Stimulated activated naive B cell treated with anti-CD40 and anti-IgM and Interleukin-4, amounts not matched to agents 10 μg/mL and 1 μg/mL and 100 μg/mL, for 72 hours (primary cell): ENCODE measurements around the gene MEG3.
A peak's percentile ranks its signal among the peaks of the same experiment; 100 is the strongest.

Source experiments
- ATAC-seq, 2 donors: fragments of 150-1000 bp; cut with Tn5 transposase; replicated peaks; 2 replicates each; pipeline ENCODE4 v1.10.0; 2021; ENCODE audit warnings: moderate library complexity in 1 of 2
- DNase-seq: peaks from one replicate; pipeline ENCODE4 v3.0.0; 2021
- H3K27ac Mint-ChIP-seq: one replicate; pipeline ENCODE4 v1.8.0; 2022; ENCODE audit warnings: mild to moderate bottlenecking, mixed read lengths
- H3K27me3 Mint-ChIP-seq, 2 donors: one replicate each; pipeline ENCODE4 v1.8.0; 2022; ENCODE audit warnings: mixed read lengths in 2 of 2
- H3K36me3 Mint-ChIP-seq, 2 donors: one replicate each; pipeline ENCODE4 v1.8.0; 2022; ENCODE audit warnings: mixed read lengths in 2 of 2, mild to moderate bottlenecking in 1 of 2
- H3K4me1 Mint-ChIP-seq, 2 donors: one replicate each; pipeline ENCODE4 v1.8.0; 2022; ENCODE audit warnings: mixed read lengths in 2 of 2, mild to moderate bottlenecking in 1 of 2
- H3K4me3 Mint-ChIP-seq, 2 donors: one replicate each; pipeline ENCODE4 v1.8.0; 2022; ENCODE audit warnings: mild to moderate bottlenecking in 2 of 2, mixed read lengths in 2 of 2, moderate library complexity in 1 of 2
- H3K9me3 Mint-ChIP-seq, 2 donors: one replicate each; pipeline ENCODE4 v1.8.0; 2022; ENCODE audit warnings: mixed read lengths in 2 of 2, mild to moderate bottlenecking in 1 of 2

The MEG3 gene

GRCh38 chr14:100838493-100839314 lies 12.8 kb downstream of the MEG3 start:
- ATAC-seq (no peak), DNase-seq (no peak)
- Mint-ChIP-seq H3K36me3 (no peaks in the 10 kb centered on the region), H3K4me3 (no peak overlapping the region), H3K27me3 (peaks cover 12 to 13% of the 10 kb centered on the region in 2 donors), H3K9me3 (no peaks in the 10 kb centered on the region), H3K4me1 (no peaks in the 10 kb centered on the region), H3K27ac (no peak overlapping the region)

GRCh38 chr14:100839315-100839585 lies 13.3 kb downstream of the MEG3 start:
- H3K27ac Mint-ChIP-seq, result no peak overlapping the region
- no peaks in the 10 kb centered on the region for H3K9me3 Mint-ChIP-seq
- H3K4me1 Mint-ChIP-seq, result no peaks in the 10 kb centered on the region
- DNase-seq (no peak), ATAC-seq (no peak)
- H3K4me3 Mint-ChIP-seq, result no peak overlapping the region
- no peaks in the 10 kb centered on the region for H3K36me3 Mint-ChIP-seq
- H3K27me3 Mint-ChIP-seq, result peaks cover 12 to 13% of the 10 kb centered on the region in 2 donors

DNA sequence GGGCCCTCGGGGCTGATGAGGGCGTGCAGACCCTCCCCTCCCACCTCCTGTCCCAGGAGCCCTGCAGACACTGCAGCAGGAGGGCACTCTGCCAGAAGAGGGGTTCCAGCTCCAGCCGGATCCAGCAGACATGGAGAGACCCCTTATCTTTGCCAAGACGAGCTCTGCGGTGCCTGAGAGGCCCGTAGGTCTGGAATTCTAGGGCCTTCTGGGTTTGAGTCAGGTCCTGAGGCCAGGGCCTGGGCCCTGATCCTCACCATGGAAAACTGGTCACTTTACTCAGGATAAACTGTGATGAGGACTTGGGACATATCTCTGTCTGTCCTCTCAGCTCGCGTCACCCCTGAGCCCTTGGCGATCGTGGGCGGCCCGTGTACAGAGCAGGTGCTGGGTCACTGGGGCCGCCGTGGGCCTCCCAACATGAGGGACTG lies 13.8 kb downstream of the MEG3 start:
- DNase-seq (no peak), ATAC-seq (no peak)
- no peak overlapping the region for H3K4me3 Mint-ChIP-seq
- H3K27me3 Mint-ChIP-seq, result peaks cover 12 to 13% of the 10 kb centered on the region in 2 donors
- H3K4me1 Mint-ChIP-seq, result no peaks in the 10 kb centered on the region
- no peaks in the 10 kb centered on the region for H3K36me3 Mint-ChIP-seq
- no peak overlapping the region for H3K27ac Mint-ChIP-seq
- no peaks in the 10 kb centered on the region for H3K9me3 Mint-ChIP-seq

DNA sequence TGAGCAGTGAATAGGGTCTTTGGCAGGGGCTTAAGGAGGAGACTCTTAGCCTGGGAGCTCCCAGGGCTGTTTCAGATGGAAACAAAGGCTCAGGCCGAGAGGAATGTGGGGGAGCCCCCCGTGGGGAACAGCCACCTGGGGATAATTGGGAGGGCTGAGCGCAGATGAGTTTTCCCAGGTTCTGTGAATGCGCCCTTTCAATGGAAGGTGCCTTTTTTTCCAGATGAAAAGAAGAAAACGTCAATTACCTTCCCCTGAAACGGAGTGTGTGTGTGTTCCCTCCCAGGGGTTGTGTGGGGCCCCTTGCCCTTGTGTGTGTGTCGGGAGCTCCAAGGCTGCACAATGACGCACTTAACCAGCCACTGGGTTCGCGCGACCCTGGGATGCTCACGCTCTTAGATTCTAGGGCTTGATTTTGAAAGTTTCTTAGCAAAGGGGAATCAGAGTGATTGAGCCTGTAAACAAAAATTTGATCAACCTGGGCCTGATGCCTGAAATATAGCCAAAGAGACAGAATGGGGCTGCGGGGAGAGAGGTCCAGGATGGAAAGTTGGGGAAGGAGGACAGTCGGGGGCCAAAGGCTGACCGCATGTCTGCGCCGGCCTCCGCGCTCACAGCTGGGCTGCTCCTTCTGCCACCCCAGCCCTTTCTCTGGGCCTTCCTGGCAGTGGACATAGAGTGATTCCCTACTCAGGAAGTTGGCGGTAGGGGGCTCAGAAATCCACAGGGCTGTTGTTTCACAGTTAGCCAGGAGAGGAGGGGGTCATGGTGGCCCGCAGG lies 14.6 kb downstream of the MEG3 start:
- peaks cover 8 to 9% of the 10 kb centered on the region in 2 donors for H3K27me3 Mint-ChIP-seq
- H3K4me1 Mint-ChIP-seq, result no peaks in the 10 kb centered on the region
- H3K27ac Mint-ChIP-seq, result no peak overlapping the region
- ATAC-seq, result no peak
- H3K4me3 Mint-ChIP-seq, result no peak overlapping the region
- DNase-seq, result no peak
- no peaks in the 10 kb centered on the region for H3K36me3 Mint-ChIP-seq
- no peaks in the 10 kb centered on the region for H3K9me3 Mint-ChIP-seq

GRCh38 chr14:100841066-100841760 lies 15.3 kb downstream of the MEG3 start:
- peaks cover under 1 to 5% of the 10 kb centered on the region in 2 donors for H3K27me3 Mint-ChIP-seq
- H3K9me3 Mint-ChIP-seq, result no peaks in the 10 kb centered on the region
- H3K4me3 Mint-ChIP-seq, result no peak overlapping the region
- DNase-seq, result no peak
- ATAC-seq, result no peak
- no peaks in the 10 kb centered on the region for H3K4me1 Mint-ChIP-seq
- no peaks in the 10 kb centered on the region for H3K36me3 Mint-ChIP-seq
- H3K27ac Mint-ChIP-seq, result peak overlapping the region; percentile 42

- ATAC-seq, result no peak
- Mint-ChIP-seq H3K27ac (no peak overlapping the region), H3K9me3 (no peaks in the 10 kb centered on the region), H3K4me1 (no peaks in the 10 kb centered on the region), H3K36me3 (no peaks in the 10 kb centered on the region), H3K27me3 (peaks cover 0 to 5% of the 10 kb centered on the region in 2 donors), H3K4me3 (no peak overlapping the region)
- no peak for DNase-seq
These were observed 16.0 kb downstream of the MEG3 start for GRCh38 chr14:100841761-100842403.

DNA sequence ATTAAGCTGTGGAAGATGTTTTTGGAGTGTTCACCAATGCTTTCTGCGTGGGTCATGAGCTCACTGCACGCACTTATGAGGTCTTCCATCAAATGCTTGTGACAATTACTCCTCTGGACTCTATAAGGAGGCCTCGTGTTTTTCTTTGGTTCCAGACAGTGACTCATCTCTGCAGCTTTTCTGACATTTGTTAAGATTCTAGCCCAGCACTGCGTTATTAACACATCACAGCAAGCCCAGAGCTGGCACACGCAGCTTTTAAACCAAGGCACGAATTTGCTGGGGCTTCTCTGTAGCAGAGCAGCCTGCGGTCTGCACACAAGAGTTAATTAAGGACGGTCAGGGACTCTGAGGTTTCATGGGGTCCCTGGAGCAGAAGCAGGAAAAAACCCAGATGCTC lies 16.9 kb downstream of the MEG3 start:
- Mint-ChIP-seq H3K4me1 (no peaks in the 10 kb centered on the region), H3K4me3 (no peak overlapping the region), H3K36me3 (no peaks in the 10 kb centered on the region), H3K27me3 (peaks cover 0 to 5% of the 10 kb centered on the region in 2 donors), H3K9me3 (no peaks in the 10 kb centered on the region), H3K27ac (no peak overlapping the region)
- DNase-seq (no peak), ATAC-seq (no peak)

- ATAC-seq (no peak), DNase-seq (no peak)
- Mint-ChIP-seq H3K9me3 (no peaks in the 10 kb centered on the region), H3K27ac (no peak overlapping the region), H3K27me3 (peaks cover 0 to 3% of the 10 kb centered on the region in 2 donors), H3K4me1 (no peaks in the 10 kb centered on the region), H3K36me3 (no peaks in the 10 kb centered on the region), H3K4me3 (no peak overlapping the region)
These were observed 18.1 kb downstream of the MEG3 start for GRCh38 chr14:100844082-100844408.

DNA sequence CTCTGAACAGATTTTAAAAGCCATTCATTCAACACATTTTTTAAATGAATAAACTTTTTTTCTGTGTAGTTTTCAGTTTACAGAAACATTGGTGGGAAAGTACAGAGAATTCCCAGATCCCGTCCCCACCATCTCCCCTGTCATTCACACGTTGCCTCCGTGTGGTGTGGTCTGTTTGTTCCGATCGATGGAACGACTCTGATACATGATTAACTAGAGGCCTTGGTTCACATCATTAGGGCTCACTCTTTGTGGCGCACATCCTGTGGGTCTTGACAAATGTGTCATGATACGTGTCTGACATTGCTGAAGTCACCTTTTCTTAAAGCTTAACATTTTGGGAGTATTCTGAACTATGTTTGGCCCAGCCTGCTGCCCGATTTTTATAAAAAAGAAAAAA lies 18.5 kb downstream of the MEG3 start:
- no peaks in the 10 kb centered on the region for H3K27me3 Mint-ChIP-seq

GRCh38 chr14:100844846-100845245 lies 18.9 kb downstream of the MEG3 start:
- no peaks in the 10 kb centered on the region for H3K27me3 Mint-ChIP-seq
- H3K4me1 Mint-ChIP-seq, result no peaks in the 10 kb centered on the region
- H3K36me3 Mint-ChIP-seq, result no peaks in the 10 kb centered on the region
- H3K9me3 Mint-ChIP-seq, result no peaks in the 10 kb centered on the region
- ATAC-seq (no peak), DNase-seq (no peak)
- H3K27ac Mint-ChIP-seq, result no peak overlapping the region
- H3K4me3 Mint-ChIP-seq, result no peak overlapping the region

More for the DNA sequence above, 18.5 kb downstream of the MEG3 start:
- H3K4me3 Mint-ChIP-seq, result no peak overlapping the region
- H3K4me1 Mint-ChIP-seq, result no peaks in the 10 kb centered on the region
- no peaks in the 10 kb centered on the region for H3K9me3 Mint-ChIP-seq
- DNase-seq, result no peak
- ATAC-seq, result no peak
- no peak overlapping the region for H3K27ac Mint-ChIP-seq
- no peaks in the 10 kb centered on the region for H3K36me3 Mint-ChIP-seq

DNA sequence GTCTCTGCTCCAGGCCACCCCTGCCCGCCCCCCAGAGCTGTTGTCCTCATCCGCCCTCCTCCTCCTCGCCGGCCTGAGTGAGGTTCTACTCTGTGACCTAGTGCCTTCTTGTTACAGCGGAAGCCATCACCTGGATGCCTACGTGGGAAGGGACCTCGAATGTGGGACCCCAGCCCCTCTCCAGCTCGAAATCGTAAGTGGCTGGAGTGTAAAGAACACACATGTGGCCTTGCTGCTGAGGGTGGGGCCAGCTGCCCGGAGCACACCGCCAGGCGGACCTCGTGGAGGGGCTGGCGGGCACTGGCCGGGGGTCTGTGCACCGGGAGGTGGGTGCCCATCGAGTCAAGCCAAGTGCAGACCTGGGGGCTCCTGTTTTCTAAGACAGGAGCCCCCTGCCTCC lies 19.4 kb downstream of the MEG3 start:
- ATAC-seq, result no peak
- DNase-seq, result no peak
- no peaks in the 10 kb centered on the region for H3K36me3 Mint-ChIP-seq
- H3K27me3 Mint-ChIP-seq, result no peaks in the 10 kb centered on the region
- no peak overlapping the region for H3K27ac Mint-ChIP-seq
- H3K4me1 Mint-ChIP-seq, result no peaks in the 10 kb centered on the region
- no peaks in the 10 kb centered on the region for H3K9me3 Mint-ChIP-seq
- no peak overlapping the region for H3K4me3 Mint-ChIP-seq

DNA sequence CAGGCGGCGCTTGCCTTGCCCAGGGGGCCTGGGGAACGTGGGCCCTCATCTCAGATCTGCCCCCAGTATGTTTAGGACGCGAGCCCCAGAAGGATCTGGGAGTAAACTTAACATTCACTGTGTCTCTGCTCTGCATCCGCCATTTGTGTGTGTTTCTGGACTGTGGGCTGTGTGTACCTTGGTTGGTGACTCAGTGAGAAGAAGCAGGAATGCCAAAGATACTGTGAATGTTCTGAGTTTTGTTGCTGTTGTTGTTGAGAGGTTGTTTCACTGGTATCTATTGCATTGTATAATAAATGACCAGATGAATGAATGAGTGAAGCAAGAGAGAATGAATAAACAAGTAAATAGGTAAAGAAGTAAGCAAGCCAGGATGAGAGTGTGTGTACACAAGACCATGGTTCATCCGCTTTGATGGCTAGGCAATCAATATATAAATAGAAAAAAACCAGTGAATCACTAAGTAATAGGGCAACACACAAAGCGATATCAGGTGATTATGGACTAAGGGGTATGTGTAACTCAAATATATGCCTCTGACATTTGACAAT lies 20.5 kb downstream of the MEG3 start:
- no peaks in the 10 kb centered on the region for H3K27me3 Mint-ChIP-seq
- DNase-seq (no peak), ATAC-seq (no peak)
- H3K27ac Mint-ChIP-seq, result no peak overlapping the region
- no peaks in the 10 kb centered on the region for H3K4me1 Mint-ChIP-seq
- no peak overlapping the region for H3K4me3 Mint-ChIP-seq
- no peaks in the 10 kb centered on the region for H3K9me3 Mint-ChIP-seq
- no peaks in the 10 kb centered on the region for H3K36me3 Mint-ChIP-seq

GRCh38 chr14:100849115-100849781 lies 23.3 kb downstream of the MEG3 start:
- no peak overlapping the region for H3K27ac Mint-ChIP-seq
- H3K4me1 Mint-ChIP-seq, result no peaks in the 10 kb centered on the region
- no peaks in the 10 kb centered on the region for H3K36me3 Mint-ChIP-seq
- no peak overlapping the region for H3K4me3 Mint-ChIP-seq
- ATAC-seq, result no peak
- H3K9me3 Mint-ChIP-seq, result no peaks in the 10 kb centered on the region
- no peak for DNase-seq
- H3K27me3 Mint-ChIP-seq, result no peaks in the 10 kb centered on the region
